HepG2 (cell line): Measurements from ENCODE around the gene NSG2. TPM values are rescaled to one million over a fixed set of nuclear protein-coding genes. Genes with fewer than 3 reads are reported as not detected.
A peak's percentile ranks its signal among the peaks of the same experiment; 100 is the strongest.

Source experiments
- ARNT2 ChIP-seq: sonication (generic); formaldehyde crosslinking; IDR thresholded peaks from 2 replicates; pipeline ENCODE4 v1.8.0; 2022; ENCODE audit warnings: mild to moderate bottlenecking, low read depth, missing genetic modification reagents, moderate library complexity
- E2F5 ChIP-seq: sonication (generic); formaldehyde crosslinking; conservative IDR thresholded peaks from 2 replicates; pipeline ENCODE4 v1.4.0; 2020; ENCODE audit warnings: missing genetic modification reagents
- EEA1 ChIP-seq: sonication (generic); formaldehyde crosslinking; IDR thresholded peaks from 2 replicates; pipeline ENCODE4 v1.5.1; 2020; ENCODE audit warnings: mild to moderate bottlenecking, missing genetic modification reagents, borderline replicate concordance
- GZF1 ChIP-seq: sonication (generic); formaldehyde crosslinking; IDR thresholded peaks from 2 replicates; pipeline ENCODE4 v1.5.1; 2020; ENCODE audit warnings: mild to moderate bottlenecking, missing genetic modification reagents
- JARID2 ChIP-seq: sonication (generic); formaldehyde crosslinking; IDR thresholded peaks from 2 replicates; pipeline ENCODE4 v1.8.1; 2023; ENCODE audit warnings: missing genetic modification reagents, inconsistent platforms; ENCODE audit not compliant: insufficient replicate concordance
- KLF9 ChIP-seq: IDR thresholded peaks from 2 replicates; pipeline ENCODE4 v1.6.1; 2016; ENCODE audit warnings: low read depth
- MEIS1 ChIP-seq: sonication (generic); formaldehyde crosslinking; IDR thresholded peaks from 2 replicates; pipeline ENCODE4 v1.9.0; 2021; ENCODE audit warnings: mild to moderate bottlenecking, missing genetic modification reagents, moderate library complexity, borderline replicate concordance
- PAXIP1 ChIP-seq: sonication (generic); formaldehyde crosslinking; conservative IDR thresholded peaks from 2 replicates; pipeline ENCODE4 v1.4.0; 2020; ENCODE audit warnings: mild to moderate bottlenecking, missing genetic modification reagents, moderate library complexity
- RBM39 ChIP-seq: fragments of 200-400 bp; formaldehyde crosslinking; IDR thresholded peaks from one replicate; pipeline ENCODE4 v1.6.1; 2018; ENCODE audit warnings: antibody characterized with exemption, mild to moderate bottlenecking, low read depth, low read length; ENCODE audit not compliant: poor library complexity, severe bottlenecking
- RELA ChIP-seq: sonication (generic); formaldehyde crosslinking; IDR thresholded peaks from 2 replicates; pipeline ENCODE4 v1.4.0; 2020; ENCODE audit warnings: missing genetic modification reagents
- SAFB2 ChIP-seq: sonication (generic); formaldehyde crosslinking; IDR thresholded peaks from 2 replicates; pipeline ENCODE4 v1.5.1; 2020; ENCODE audit warnings: missing genetic modification reagents, low read depth, mild to moderate bottlenecking, borderline replicate concordance
- XRCC5 ChIP-seq: fragments of 200-400 bp; formaldehyde crosslinking; optimal IDR thresholded peaks from 2 replicates; pipeline ENCODE3; 2017; ENCODE audit warnings: mild to moderate bottlenecking, low read length
- ZNF124 ChIP-seq: sonication (generic); formaldehyde crosslinking; IDR thresholded peaks from 2 replicates; pipeline ENCODE4 v1.4.0; 2020; ENCODE audit warnings: missing genetic modification reagents
- ZNF33A ChIP-seq: sonication (generic); formaldehyde crosslinking; IDR thresholded peaks from 2 replicates; pipeline ENCODE4 v1.5.1; 2020; ENCODE audit warnings: missing genetic modification reagents, mild to moderate bottlenecking, moderate library complexity, borderline replicate concordance
- ZNF605 ChIP-seq: sonication (generic); formaldehyde crosslinking; IDR thresholded peaks from 2 replicates; pipeline ENCODE4 v1.8.0; 2022; ENCODE audit warnings: mild to moderate bottlenecking, missing genetic modification reagents
- ZNF644 ChIP-seq: IDR thresholded peaks from 2 replicates; pipeline ENCODE4 v1.6.1; 2016; ENCODE audit warnings: low read depth
- ZNF704 ChIP-seq: sonication (generic); formaldehyde crosslinking; IDR thresholded peaks from 2 replicates; pipeline ENCODE4 v1.8.1; 2023; ENCODE audit warnings: mild to moderate bottlenecking, inconsistent platforms, moderate library complexity, missing genetic modification reagents, borderline replicate concordance
- polyA plus RNA-seq, 8 experiments: library from polyadenylated mRNA; depleted of rRNA in 3 of 8; stranded (reverse) in 7 of 8; unstranded in 1 of 8; fragments of >200 nt; fragmentation: Illumina TruSeq in 4 of 8; extraction: Trizol in 4 of 8; gene quantifications; 2 replicates each; pipeline versions ENCODE4 v1.2.1 to v1.2.3, GENCODE V29; 2011 to 2016; ENCODE audit warnings: low read depth in 4 of 8, missing spikeins in 1 of 8, mixed read lengths in 1 of 8; ENCODE audit not compliant: insufficient read depth in 1 of 8
- total RNA-seq, 5 experiments: library from RNA; depleted of rRNA; stranded (reverse); fragments of >200 nt; fragmentation: Illumina TruSeq; extraction: Trizol; gene quantifications; 2 replicates each; pipeline ENCODE4 v1.2.3, GENCODE V29; 2016; ENCODE audit warnings: low read depth in 1 of 5
- TF ChIP-seq, protein P1 (sequence below): sonication (generic); formaldehyde crosslinking; IDR thresholded peaks from 2 replicates; pipeline ENCODE4 v1.4.0; 2020; ENCODE audit warnings: mild to moderate bottlenecking, missing genetic modification reagents
- TF ChIP-seq, protein P2 (sequence below): IDR thresholded peaks from 2 replicates; pipeline ENCODE4 v1.6.1; 2012; ENCODE audit warnings: low read depth, low read length, improper control_type of control experiment
- TF ChIP-seq, protein P3 (sequence below): sonication (generic); formaldehyde crosslinking; IDR thresholded peaks from 2 replicates; pipeline ENCODE4 v1.5.1; 2020; ENCODE audit warnings: mild to moderate bottlenecking, moderate library complexity, missing genetic modification reagents

Gene NSG2
- total and polyA plus RNA-seq, 2 of the 13 experiments (the other 11 are each of a cell fraction or from before 2014, with no cell fraction given), result 0.21 TPM; not detected in 1

GRCh38 chr5:174045470-174046025 lies at the start of gene NSG2 (continued):
- TF ChIP-seq E2F5 (CRISPR knock-in tag) (no peak), ARNT2 (CRISPR knock-in tag) (0 out of 2 replicates have a peak, but pooled peaks have one; percentile 42), ZNF124 (CRISPR knock-in tag) (0 out of 2 replicates have a peak, but pooled peaks have one; percentile 58), SAFB2 (CRISPR knock-in tag) (no peak), RELA (CRISPR knock-in tag) (0 out of 2 replicates have a peak, but pooled peaks have one; percentile 66), ZNF704 (CRISPR knock-in tag) (no peak), ZNF644 (CRISPR knock-in tag) (peak; percentile 34; the same call in 1 of the 2 replicates), MEIS1 (CRISPR knock-in tag) (no peak), PAXIP1 (CRISPR knock-in tag) (no peak), ZNF605 (CRISPR knock-in tag) (0 out of 2 replicates have a peak, but pooled peaks have one; percentile 55), EEA1 (no peak), KLF9 (CRISPR knock-in tag) (no peak), JARID2 (CRISPR knock-in tag) (peak; percentile 61), GZF1 (CRISPR knock-in tag) (no peak), RBM39 (no peak), ZNF33A (no peak), XRCC5 (peak; percentile 92)
- TF ChIP-seq, protein P1, sequence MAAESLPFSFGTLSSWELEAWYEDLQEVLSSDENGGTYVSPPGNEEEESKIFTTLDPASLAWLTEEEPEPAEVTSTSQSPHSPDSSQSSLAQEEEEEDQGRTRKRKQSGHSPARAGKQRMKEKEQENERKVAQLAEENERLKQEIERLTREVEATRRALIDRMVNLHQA, result no peak
- TF ChIP-seq, protein P2, sequence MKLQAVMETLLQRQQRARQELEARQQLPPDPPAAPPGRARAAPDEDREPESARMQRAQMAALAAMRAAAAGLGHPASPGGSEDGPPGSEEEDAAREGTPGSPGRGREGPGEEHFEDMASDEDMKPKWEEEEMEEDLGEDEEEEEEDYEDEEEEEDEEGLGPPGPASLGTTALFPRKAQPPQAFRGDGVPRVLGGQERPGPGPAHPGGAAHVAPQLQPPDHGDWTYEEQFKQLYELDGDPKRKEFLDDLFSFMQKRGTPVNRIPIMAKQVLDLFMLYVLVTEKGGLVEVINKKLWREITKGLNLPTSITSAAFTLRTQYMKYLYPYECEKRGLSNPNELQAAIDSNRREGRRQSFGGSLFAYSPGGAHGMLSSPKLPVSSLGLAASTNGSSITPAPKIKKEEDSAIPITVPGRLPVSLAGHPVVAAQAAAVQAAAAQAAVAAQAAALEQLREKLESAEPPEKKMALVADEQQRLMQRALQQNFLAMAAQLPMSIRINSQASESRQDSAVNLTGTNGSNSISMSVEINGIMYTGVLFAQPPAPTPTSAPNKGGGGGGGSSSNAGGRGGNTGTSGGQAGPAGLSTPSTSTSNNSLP, result no peak
- TF ChIP-seq, protein P3, sequence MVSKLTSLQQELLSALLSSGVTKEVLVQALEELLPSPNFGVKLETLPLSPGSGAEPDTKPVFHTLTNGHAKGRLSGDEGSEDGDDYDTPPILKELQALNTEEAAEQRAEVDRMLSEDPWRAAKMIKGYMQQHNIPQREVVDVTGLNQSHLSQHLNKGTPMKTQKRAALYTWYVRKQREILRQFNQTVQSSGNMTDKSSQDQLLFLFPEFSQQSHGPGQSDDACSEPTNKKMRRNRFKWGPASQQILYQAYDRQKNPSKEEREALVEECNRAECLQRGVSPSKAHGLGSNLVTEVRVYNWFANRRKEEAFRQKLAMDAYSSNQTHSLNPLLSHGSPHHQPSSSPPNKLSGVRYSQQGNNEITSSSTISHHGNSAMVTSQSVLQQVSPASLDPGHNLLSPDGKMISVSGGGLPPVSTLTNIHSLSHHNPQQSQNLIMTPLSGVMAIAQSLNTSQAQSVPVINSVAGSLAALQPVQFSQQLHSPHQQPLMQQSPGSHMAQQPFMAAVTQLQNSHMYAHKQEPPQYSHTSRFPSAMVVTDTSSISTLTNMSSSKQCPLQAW, result 0 out of 2 replicates have a peak, but pooled peaks have one; percentile 29
